Smooth muscle cell (in vitro differentiated cells): Measurements from ENCODE around the gene LAS1L. TPM values are rescaled to one million over a fixed set of nuclear protein-coding genes. Genes with fewer than 3 reads are reported as not detected.

Experiments used
- DNase-seq: peaks from one replicate; lab custom pipeline; 2025; ENCODE audit not compliant: unreplicated experiment; lab: John Stamatoyannopoulos, UW
- H2AFZ ChIP-seq: fragments of 200-600 bp; sonication (generic); 2 replicates; pipeline ENCODE4 v1.6.0; 2016; ENCODE audit warnings: antibody characterized with exemption, low read depth, mild to moderate bottlenecking
- H3F3A ChIP-seq: fragments of 200-600 bp; sonication (generic); 2 replicates; pipeline ENCODE4 v1.6.0; 2017; ENCODE audit warnings: antibody characterized with exemption, low read depth
- H3K27ac ChIP-seq: fragments of 200-600 bp; sonication (generic); 2 replicates; pipeline ENCODE4 v1.5.1; 2016; ENCODE audit warnings: low read depth, mild to moderate bottlenecking
- H3K27me3 ChIP-seq: fragments of 200-600 bp; sonication (generic); 2 replicates; pipeline ENCODE4 v1.6.1; 2016; ENCODE audit warnings: low read depth, mild to moderate bottlenecking
- H3K36me3 ChIP-seq: fragments of 200-600 bp; sonication (generic); 2 replicates; pipeline ENCODE4 v1.5.1; 2016; ENCODE audit warnings: low read depth
- H3K4me1 ChIP-seq: fragments of 200-600 bp; sonication (generic); 2 replicates; pipeline ENCODE4 v1.5.1; 2016; ENCODE audit warnings: low read depth
- H3K4me2 ChIP-seq: fragments of 200-600 bp; sonication (generic); 2 replicates; pipeline ENCODE4 v1.6.0; 2016; ENCODE audit warnings: mild to moderate bottlenecking
- H3K4me3 ChIP-seq: fragments of 200-600 bp; sonication (generic); 2 replicates; pipeline ENCODE4 v1.5.1; 2016; ENCODE audit warnings: mild to moderate bottlenecking
- H3K79me2 ChIP-seq: fragments of 200-600 bp; sonication (generic); 2 replicates; pipeline ENCODE4 v1.6.0; 2016; ENCODE audit warnings: low read depth, mild to moderate bottlenecking
- H3K9ac ChIP-seq: fragments of 200-600 bp; sonication (generic); 2 replicates; pipeline ENCODE4 v1.6.0; 2016; ENCODE audit warnings: low read depth
- H3K9me3 ChIP-seq: fragments of 200-600 bp; sonication (generic); replicated peaks from 2 replicates; pipeline ENCODE4 v1.5.1; 2016; ENCODE audit warnings: low read depth
- H4K20me1 ChIP-seq: fragments of 200-600 bp; sonication (generic); 2 replicates; pipeline ENCODE4 v1.6.0; 2016; ENCODE audit warnings: low read depth
- WGBS: methylation state at CpG from one replicate; pipeline ENCODE4 v1.1.7; 2016; ENCODE audit warnings: low lambda C conversion rate; 5-methylcytosine and 5-hydroxymethylcytosine counted together
- polyA plus RNA-seq: library from polyadenylated mRNA; unstranded; fragments of >200 nt; fragmentation: Nextera tagmentation; extraction: Ambion mirVana; gene quantifications from 2 replicates; pipeline ENCODE4 v1.2.1, GENCODE V29; 2016
- total RNA-seq: library from RNA; depleted of rRNA; stranded (reverse); fragments of >200 nt; gene quantifications from 2 replicates; pipeline ENCODE4 v1.2.3, GENCODE V29; 2014
- TF ChIP-seq, protein P1 (sequence below): fragments of 200-600 bp; sonication (generic); IDR thresholded peaks from 2 replicates; pipeline ENCODE4 v1.5.1; 2017; ENCODE audit warnings: borderline replicate concordance, mild to moderate bottlenecking, antibody characterized with exemption; ENCODE audit not compliant: insufficient read depth, poor library complexity, severe bottlenecking

The LAS1L gene
- total and polyA plus RNA-seq, 2 experiments from 2014 or later, result 15.1 to 20.0 TPM

DNA sequence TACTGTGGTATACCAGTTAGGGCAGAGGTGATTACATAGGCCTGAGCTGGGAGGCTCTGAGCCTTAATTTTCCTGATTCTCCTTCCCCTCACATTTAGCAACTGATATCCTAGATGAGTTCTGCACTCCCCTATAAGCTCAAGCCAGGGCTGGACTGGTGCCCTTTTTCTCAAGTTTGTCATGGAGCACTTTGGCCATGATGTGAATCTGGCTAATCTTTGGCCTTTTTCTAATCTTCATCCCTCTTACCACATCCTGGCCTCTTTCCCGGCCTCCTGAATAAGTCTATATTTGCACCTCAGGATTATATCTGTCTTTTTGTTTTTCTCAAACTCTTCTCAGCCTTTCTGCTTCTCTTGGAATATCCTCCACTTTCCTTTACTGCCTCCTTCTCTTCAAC lies 10.9 kb upstream of the LAS1L start:
- H3K4me1 ChIP-seq, result no peaks in the 10 kb centered on the region
- H3K4me2 ChIP-seq, result no peak overlapping the region
- no peak overlapping the region for H2AFZ ChIP-seq
- H3K36me3 ChIP-seq, result no peaks in the 10 kb centered on the region
- no peak overlapping the region for H3K9ac ChIP-seq
- WGBS, result 77% methylated on average over 1 of the region's 1 CpG
- no peaks in the 10 kb centered on the region for H3K27me3 ChIP-seq
- H3K79me2 ChIP-seq, result no peaks in the 10 kb centered on the region
- DNase-seq, result no peak
- H3F3A ChIP-seq, result no peaks in the 10 kb centered on the region
- no peaks in the 10 kb centered on the region for H4K20me1 ChIP-seq
- H3K27ac ChIP-seq, result no peak overlapping the region
- H3K4me3 ChIP-seq, result no peak overlapping the region
- TF ChIP-seq, protein P1, sequence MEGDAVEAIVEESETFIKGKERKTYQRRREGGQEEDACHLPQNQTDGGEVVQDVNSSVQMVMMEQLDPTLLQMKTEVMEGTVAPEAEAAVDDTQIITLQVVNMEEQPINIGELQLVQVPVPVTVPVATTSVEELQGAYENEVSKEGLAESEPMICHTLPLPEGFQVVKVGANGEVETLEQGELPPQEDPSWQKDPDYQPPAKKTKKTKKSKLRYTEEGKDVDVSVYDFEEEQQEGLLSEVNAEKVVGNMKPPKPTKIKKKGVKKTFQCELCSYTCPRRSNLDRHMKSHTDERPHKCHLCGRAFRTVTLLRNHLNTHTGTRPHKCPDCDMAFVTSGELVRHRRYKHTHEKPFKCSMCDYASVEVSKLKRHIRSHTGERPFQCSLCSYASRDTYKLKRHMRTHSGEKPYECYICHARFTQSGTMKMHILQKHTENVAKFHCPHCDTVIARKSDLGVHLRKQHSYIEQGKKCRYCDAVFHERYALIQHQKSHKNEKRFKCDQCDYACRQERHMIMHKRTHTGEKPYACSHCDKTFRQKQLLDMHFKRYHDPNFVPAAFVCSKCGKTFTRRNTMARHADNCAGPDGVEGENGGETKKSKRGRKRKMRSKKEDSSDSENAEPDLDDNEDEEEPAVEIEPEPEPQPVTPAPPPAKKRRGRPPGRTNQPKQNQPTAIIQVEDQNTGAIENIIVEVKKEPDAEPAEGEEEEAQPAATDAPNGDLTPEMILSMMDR, result no peak
- H3K9me3 ChIP-seq, result no peaks in the 10 kb centered on the region

DNA sequence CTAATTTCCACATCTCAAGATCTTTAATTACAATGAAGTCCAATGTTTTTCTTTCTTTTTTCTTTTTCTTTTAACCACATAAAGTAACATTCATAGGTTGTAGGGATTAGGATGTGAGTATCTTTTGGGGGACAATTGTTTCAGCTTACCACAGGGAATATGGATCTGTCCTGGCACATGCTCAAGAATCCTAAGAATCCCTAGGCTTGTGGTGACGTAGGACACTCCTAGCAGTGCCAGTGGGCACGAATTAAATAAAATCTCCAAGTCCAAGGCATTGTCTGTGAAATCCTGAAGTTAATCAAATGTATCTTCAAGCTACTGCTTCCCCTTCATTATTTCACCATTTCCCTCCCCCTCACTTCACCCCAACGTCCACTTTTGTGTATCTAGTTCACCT lies 2.6 kb upstream of the LAS1L start:
- H3K4me2 ChIP-seq, result no peak overlapping the region
- TF ChIP-seq, protein P1, result no peak
- H4K20me1 ChIP-seq, result no peaks in the 10 kb centered on the region
- H3F3A ChIP-seq, result no peaks in the 10 kb centered on the region
- H3K4me3 ChIP-seq, result no peak overlapping the region
- DNase-seq, result no peak
- no peaks in the 10 kb centered on the region for H3K9me3 ChIP-seq
- no peak overlapping the region for H3K9ac ChIP-seq
- 54% methylated on average over 3 of the region's 3 CpGs for WGBS
- no peaks in the 10 kb centered on the region for H3K36me3 ChIP-seq
- no peak overlapping the region for H2AFZ ChIP-seq
- H3K79me2 ChIP-seq, result peaks cover 13% of the 10 kb centered on the region
- no peak overlapping the region for H3K27ac ChIP-seq
- no peaks in the 10 kb centered on the region for H3K27me3 ChIP-seq
- no peaks in the 10 kb centered on the region for H3K4me1 ChIP-seq

DNA sequence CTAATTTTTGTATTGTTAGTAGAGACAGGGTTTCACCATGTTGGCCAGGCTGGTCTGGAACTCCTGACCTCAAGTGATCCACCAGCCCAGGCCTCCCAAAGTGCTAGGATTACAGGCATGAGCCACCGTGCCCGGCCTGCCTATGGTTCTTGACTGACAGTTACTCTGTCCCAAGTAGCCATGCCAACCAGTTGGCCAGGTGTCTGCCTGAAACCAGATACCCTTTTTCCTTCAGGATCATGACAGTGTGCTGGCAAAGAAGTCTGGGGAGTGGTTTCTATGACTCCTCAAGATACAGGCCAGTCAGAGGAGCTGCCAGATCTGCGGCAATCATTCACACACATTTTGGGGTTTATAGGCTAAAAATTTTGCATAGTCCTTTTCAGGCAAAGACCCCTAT lies 1.7 kb upstream of the LAS1L start:
- Histone ChIP-seq H3F3A (no peaks in the 10 kb centered on the region), H4K20me1 (no peaks in the 10 kb centered on the region), H3K4me2 (no peak overlapping the region), H3K4me3 (no peak overlapping the region), H3K9me3 (no peaks in the 10 kb centered on the region), H3K4me1 (no peaks in the 10 kb centered on the region), H3K36me3 (no peaks in the 10 kb centered on the region), H3K27ac (no peak overlapping the region), H2AFZ (no peak overlapping the region), H3K27me3 (no peaks in the 10 kb centered on the region), H3K9ac (no peak overlapping the region), H3K79me2 (peaks cover 13% of the 10 kb centered on the region)
- TF ChIP-seq, protein P1, result no peak
- DNase-seq, result no peak
- WGBS, result 89% methylated on average over 3 of the region's 3 CpGs

DNA sequence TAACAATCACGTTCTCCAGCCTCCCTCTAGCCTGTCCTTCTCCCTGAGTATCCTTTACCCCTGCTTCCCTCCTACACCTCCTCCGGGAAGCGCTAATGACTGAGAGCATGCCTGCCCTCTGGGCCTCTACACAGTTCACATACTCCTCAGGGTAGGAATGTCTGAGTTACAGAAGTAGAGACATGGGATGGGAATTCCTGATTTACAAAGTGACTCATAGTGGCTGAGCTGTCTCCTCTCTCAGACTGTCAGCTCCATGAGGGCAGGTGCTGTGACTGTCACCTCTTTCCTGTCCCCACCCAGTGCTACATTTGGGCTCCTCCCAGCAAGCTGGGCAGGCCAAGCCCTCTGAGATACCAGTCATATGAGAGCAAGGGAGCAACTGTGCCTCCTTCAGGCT lies 2.6 kb downstream of the LAS1L start:
- H4K20me1 ChIP-seq, result no peaks in the 10 kb centered on the region
- H3K4me2 ChIP-seq, result no peak overlapping the region
- H3K27ac ChIP-seq, result no peak overlapping the region
- no peaks in the 10 kb centered on the region for H3K36me3 ChIP-seq
- no peak overlapping the region for H2AFZ ChIP-seq
- TF ChIP-seq, protein P1, result no peak
- peaks cover 13% of the 10 kb centered on the region for H3K79me2 ChIP-seq
- DNase-seq, result no peak
- H3K4me3 ChIP-seq, result no peak overlapping the region
- WGBS, result 81% methylated on average over 3 of the region's 3 CpGs
- no peaks in the 10 kb centered on the region for H3K27me3 ChIP-seq
- H3K9me3 ChIP-seq, result no peaks in the 10 kb centered on the region
- H3K9ac ChIP-seq, result no peak overlapping the region
- H3K4me1 ChIP-seq, result no peaks in the 10 kb centered on the region
- H3F3A ChIP-seq, result no peaks in the 10 kb centered on the region
